ENCODE results near the gene ACSS2. TPM values are rescaled to one million over a fixed set of nuclear protein-coding genes. Genes with fewer than 3 reads are reported as not detected.

Gene ACSS2
- total and polyA plus RNA-seq, 2 experiments from 2014 or later = 26.1 to 49.3 TPM

DNA sequence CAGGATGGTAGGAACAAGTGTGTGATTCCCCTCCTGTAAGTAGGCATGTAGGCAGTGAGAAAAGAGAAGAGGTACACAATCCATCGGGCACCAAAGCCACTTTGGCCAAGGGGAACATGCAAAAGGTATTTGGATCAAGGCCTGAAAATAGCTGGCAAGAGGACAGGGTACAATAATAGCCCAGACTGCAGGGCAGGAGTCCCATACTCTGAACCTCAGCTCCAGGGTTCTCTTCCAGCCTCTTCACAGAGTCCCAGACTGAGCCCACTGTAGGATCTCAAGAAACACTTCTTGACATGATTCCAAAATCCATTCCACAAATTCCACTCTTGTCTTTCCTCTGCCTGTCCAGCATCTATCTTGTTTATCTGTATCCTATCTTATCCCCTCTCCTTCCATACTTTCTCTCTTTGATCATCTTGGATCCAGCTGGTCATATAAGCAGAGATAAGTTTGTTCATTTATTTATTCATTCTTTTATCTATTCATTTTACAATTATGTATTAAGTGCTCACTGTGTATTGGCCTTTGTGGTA lies 19.7 kb downstream of the ACSS2 start:
- DNase-seq (ENCODE audit: low spot score) (no peak), ATAC-seq (no peak)
- no peaks in the 10 kb centered on the region for H3K4me1 ChIP-seq (ENCODE audit: insufficient read depth)

More for the DNA sequence above, 19.7 kb downstream of the ACSS2 start:
- H3K36me3 ChIP-seq (ENCODE audit: insufficient read depth) = 0 out of 2 replicates have a peak, but pooled peaks cover 3% of the 10 kb centered on the region
- no peaks in the 10 kb centered on the region for H3K79me2 ChIP-seq (replicated peaks; ENCODE audit: insufficient read depth)
- no peak overlapping the region for H3K27ac Mint-ChIP-seq
- no peak overlapping the region for H3K4me2 ChIP-seq
- H3K4me1 Mint-ChIP-seq = no peaks in the 10 kb centered on the region
- no peak overlapping the region for H3K4me3 ChIP-seq
- H3K36me3 Mint-ChIP-seq (ENCODE audit: low read depth) = peaks cover 15% of the 10 kb centered on the region
- H3K27me3 ChIP-seq (ENCODE audit: insufficient read depth) = no peaks in the 10 kb centered on the region
- no peak overlapping the region for H3K4me3 Mint-ChIP-seq
- no peaks in the 10 kb centered on the region for H3K9me2 ChIP-seq (ENCODE audit: insufficient read depth)
- no peaks in the 10 kb centered on the region for H3F3A ChIP-seq (replicated peaks; ENCODE audit: low read depth)
- H4K20me1 ChIP-seq (replicated peaks; ENCODE audit: insufficient read depth) = no peaks in the 10 kb centered on the region
- H2AFZ ChIP-seq = no peak overlapping the region
- no peaks in the 10 kb centered on the region for H3K27me3 Mint-ChIP-seq (ENCODE audit: insufficient read depth, low read depth, poor library complexity)
- no peak overlapping the region for H3K27ac ChIP-seq (ENCODE audit: low read depth)
- H3K9me3 Mint-ChIP-seq = peaks cover 7% of the 10 kb centered on the region
- TF ChIP-seq NANOG (IDR thresholded peaks at IDR 0.05; ENCODE audit: borderline replicate concordance) (no peak), STAT1 (IDR thresholded peaks at IDR 0.05; ENCODE audit: unreplicated experiment) (no peak), CREB1 (CRISPR knock-in tag; IDR thresholded peaks at IDR 0.05; ENCODE audit: low read depth) (no peak), JUNB (IDR thresholded peaks at IDR 0.05; ENCODE audit: unreplicated experiment) (no peak), ZNF114 (CRISPR knock-in tag; IDR thresholded peaks at IDR 0.05) (no peak), EZH2 (IDR thresholded peaks at IDR 0.05; ENCODE audit: low read depth, unreplicated experiment) (no peak), ZNF331 (CRISPR knock-in tag; IDR thresholded peaks at IDR 0.05; ENCODE audit: low read depth) (no peak), POLR2AphosphoS5 (IDR thresholded peaks at IDR 0.05; ENCODE audit: low read depth) (no peak), EZH2phosphoT487 (IDR thresholded peaks at IDR 0.05; ENCODE audit: unreplicated experiment) (no peak)
- TF ChIP-seq, protein P1, sequence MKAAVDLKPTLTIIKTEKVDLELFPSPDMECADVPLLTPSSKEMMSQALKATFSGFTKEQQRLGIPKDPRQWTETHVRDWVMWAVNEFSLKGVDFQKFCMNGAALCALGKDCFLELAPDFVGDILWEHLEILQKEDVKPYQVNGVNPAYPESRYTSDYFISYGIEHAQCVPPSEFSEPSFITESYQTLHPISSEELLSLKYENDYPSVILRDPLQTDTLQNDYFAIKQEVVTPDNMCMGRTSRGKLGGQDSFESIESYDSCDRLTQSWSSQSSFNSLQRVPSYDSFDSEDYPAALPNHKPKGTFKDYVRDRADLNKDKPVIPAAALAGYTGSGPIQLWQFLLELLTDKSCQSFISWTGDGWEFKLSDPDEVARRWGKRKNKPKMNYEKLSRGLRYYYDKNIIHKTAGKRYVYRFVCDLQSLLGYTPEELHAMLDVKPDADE (IDR thresholded peaks at IDR 0.05) = no peak
- TF ChIP-seq, protein P2, sequence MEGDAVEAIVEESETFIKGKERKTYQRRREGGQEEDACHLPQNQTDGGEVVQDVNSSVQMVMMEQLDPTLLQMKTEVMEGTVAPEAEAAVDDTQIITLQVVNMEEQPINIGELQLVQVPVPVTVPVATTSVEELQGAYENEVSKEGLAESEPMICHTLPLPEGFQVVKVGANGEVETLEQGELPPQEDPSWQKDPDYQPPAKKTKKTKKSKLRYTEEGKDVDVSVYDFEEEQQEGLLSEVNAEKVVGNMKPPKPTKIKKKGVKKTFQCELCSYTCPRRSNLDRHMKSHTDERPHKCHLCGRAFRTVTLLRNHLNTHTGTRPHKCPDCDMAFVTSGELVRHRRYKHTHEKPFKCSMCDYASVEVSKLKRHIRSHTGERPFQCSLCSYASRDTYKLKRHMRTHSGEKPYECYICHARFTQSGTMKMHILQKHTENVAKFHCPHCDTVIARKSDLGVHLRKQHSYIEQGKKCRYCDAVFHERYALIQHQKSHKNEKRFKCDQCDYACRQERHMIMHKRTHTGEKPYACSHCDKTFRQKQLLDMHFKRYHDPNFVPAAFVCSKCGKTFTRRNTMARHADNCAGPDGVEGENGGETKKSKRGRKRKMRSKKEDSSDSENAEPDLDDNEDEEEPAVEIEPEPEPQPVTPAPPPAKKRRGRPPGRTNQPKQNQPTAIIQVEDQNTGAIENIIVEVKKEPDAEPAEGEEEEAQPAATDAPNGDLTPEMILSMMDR (conservative IDR thresholded peaks at IDR 0.05; ENCODE audit: low read depth in 2 of 2) = no peak
- TF ChIP-seq, protein P3, sequence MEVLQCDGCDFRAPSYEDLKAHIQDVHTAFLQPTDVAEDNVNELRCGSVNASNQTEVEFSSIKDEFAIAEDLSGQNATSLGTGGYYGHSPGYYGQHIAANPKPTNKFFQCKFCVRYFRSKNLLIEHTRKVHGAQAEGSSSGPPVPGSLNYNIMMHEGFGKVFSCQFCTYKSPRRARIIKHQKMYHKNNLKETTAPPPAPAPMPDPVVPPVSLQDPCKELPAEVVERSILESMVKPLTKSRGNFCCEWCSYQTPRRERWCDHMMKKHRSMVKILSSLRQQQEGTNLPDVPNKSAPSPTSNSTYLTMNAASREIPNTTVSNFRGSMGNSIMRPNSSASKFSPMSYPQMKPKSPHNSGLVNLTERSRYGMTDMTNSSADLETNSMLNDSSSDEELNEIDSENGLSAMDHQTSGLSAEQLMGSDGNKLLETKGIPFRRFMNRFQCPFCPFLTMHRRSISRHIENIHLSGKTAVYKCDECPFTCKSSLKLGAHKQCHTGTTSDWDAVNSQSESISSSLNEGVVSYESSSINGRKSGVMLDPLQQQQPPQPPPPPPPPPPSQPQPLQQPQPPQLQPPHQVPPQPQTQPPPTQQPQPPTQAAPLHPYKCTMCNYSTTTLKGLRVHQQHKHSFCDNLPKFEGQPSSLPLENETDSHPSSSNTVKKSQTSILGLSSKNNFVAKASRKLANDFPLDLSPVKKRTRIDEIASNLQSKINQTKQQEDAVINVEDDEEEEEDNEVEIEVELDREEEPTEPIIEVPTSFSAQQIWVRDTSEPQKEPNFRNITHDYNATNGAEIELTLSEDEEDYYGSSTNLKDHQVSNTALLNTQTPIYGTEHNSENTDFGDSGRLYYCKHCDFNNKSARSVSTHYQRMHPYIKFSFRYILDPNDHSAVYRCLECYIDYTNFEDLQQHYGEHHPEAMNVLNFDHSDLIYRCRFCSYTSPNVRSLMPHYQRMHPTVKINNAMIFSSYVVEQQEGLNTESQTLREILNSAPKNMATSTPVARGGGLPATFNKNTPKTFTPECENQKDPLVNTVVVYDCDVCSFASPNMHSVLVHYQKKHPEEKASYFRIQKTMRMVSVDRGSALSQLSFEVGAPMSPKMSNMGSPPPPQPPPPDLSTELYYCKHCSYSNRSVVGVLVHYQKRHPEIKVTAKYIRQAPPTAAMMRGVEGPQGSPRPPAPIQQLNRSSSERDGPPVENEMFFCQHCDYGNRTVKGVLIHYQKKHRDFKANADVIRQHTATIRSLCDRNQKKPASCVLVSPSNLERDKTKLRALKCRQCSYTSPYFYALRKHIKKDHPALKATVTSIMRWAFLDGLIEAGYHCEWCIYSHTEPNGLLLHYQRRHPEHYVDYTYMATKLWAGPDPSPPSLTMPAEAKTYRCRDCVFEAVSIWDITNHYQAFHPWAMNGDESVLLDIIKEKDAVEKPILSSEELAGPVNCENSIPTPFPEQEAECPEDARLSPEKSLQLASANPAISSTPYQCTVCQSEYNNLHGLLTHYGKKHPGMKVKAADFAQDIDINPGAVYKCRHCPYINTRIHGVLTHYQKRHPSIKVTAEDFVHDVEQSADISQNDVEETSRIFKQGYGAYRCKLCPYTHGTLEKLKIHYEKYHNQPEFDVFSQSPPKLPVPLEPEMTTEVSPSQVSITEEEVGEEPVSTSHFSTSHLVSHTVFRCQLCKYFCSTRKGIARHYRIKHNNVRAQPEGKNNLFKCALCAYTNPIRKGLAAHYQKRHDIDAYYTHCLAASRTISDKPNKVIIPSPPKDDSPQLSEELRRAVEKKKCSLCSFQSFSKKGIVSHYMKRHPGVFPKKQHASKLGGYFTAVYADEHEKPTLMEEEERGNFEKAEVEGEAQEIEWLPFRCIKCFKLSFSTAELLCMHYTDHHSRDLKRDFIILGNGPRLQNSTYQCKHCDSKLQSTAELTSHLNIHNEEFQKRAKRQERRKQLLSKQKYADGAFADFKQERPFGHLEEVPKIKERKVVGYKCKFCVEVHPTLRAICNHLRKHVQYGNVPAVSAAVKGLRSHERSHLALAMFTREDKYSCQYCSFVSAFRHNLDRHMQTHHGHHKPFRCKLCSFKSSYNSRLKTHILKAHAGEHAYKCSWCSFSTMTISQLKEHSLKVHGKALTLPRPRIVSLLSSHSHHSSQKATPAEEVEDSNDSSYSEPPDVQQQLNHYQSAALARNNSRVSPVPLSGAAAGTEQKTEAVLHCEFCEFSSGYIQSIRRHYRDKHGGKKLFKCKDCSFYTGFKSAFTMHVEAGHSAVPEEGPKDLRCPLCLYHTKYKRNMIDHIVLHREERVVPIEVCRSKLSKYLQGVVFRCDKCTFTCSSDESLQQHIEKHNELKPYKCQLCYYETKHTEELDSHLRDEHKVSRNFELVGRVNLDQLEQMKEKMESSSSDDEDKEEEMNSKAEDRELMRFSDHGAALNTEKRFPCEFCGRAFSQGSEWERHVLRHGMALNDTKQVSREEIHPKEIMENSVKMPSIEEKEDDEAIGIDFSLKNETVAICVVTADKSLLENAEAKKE (CRISPR knock-in tag; IDR thresholded peaks at IDR 0.05) = no peak
- TF ChIP-seq, protein P4, sequence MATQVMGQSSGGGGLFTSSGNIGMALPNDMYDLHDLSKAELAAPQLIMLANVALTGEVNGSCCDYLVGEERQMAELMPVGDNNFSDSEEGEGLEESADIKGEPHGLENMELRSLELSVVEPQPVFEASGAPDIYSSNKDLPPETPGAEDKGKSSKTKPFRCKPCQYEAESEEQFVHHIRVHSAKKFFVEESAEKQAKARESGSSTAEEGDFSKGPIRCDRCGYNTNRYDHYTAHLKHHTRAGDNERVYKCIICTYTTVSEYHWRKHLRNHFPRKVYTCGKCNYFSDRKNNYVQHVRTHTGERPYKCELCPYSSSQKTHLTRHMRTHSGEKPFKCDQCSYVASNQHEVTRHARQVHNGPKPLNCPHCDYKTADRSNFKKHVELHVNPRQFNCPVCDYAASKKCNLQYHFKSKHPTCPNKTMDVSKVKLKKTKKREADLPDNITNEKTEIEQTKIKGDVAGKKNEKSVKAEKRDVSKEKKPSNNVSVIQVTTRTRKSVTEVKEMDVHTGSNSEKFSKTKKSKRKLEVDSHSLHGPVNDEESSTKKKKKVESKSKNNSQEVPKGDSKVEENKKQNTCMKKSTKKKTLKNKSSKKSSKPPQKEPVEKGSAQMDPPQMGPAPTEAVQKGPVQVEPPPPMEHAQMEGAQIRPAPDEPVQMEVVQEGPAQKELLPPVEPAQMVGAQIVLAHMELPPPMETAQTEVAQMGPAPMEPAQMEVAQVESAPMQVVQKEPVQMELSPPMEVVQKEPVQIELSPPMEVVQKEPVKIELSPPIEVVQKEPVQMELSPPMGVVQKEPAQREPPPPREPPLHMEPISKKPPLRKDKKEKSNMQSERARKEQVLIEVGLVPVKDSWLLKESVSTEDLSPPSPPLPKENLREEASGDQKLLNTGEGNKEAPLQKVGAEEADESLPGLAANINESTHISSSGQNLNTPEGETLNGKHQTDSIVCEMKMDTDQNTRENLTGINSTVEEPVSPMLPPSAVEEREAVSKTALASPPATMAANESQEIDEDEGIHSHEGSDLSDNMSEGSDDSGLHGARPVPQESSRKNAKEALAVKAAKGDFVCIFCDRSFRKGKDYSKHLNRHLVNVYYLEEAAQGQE (IDR thresholded peaks at IDR 0.05; ENCODE audit: unreplicated experiment) = no peak

Data from GM23338 (cell line).